GM18868 (cell line): ENCODE results near the gene MVB12B.
"Not testable (repeated sequence)": the region's sequence is repeated elsewhere in the genome, so short reads cannot be mapped to it uniquely, and the experiment has no call there.

Experiments
- ATAC-seq: cut with Tn5 transposase; IDR thresholded peaks from one replicate; pipeline ENCODE4 v1.9.1; 2021; ENCODE audit warnings: mild to moderate bottlenecking, moderate library complexity; ENCODE audit not compliant: unreplicated experiment

MVB12B gene

DNA sequence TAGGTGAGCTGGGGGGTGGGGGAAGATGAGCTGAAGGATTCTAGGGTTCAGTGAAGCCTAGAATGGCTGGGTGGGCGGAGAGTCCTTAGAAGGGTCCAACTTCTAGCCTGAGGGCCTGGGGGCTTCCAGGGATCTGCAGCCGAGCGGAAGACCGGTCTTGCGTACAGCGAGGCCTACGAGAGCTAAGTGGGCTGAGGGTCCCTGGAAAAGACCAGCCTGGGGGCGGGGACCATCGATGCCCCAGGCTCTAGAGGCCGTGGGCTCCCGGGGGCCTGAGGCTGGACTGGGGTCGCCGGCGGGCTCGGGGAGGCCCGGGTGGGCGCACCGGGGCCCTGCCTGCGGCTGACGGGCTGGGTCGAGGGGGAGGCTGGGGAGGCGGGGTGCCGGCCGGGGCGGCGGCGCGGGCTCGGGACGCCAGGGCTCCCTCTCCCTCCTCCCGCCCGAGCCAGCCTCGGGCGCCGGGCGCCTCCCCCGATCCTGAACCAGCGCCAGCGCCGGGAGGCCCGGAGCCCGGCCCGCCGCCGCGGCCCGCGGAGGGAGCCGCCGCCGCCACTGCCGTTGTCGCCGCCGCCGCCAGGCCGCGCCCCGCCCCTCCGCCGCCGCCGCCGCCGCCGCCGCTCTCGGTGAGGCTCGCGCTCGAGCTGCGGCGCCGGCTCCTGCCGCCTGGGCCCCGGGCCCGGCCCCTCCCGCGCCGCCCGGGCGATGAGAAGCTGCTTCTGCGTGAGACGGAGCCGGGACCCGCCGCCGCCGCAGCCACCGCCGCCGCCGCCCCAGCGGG is at the start of gene MVB12B:
MVB12B (plus strand) TSS at position 602 of the 778 bp plus-strand sequence; CDS start at position 703, 101 bp downstream.
- ATAC-seq = no peak

DNA sequence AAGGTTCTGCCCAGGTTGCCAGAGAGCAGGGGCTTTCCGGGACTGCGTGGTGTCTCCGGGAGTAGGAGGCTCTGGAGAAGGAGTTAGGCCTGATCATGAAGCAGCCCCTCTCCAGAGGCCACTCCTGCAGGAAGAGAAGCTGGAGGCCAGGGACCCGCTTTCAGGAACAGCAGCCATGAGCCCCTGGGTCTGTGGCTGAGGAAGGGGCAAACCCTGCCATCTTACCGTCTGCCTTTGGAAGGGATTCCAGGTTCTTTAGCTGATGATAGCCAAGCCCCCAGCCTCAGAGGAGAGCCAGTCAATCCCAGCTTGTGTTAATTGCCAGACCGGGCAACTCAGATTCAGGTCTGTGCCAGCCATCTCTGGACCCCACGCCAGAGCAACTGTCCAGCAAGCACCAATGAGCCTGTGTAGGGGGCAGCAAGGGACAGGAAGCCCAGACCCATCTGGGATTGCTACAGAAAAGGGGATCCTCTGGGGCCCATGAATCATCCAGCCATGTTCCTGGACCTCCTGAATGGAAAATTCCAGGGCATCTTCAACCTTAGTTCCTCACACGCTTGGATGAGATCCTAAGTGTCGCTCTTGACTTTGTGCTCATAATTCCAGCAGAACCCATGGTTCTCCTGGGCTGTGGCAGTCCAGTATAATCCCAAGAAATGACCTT is 42.7 kb upstream of the MVB12B start:
- ATAC-seq = no peak

- not testable (repeated sequence) for ATAC-seq
These were observed 41.0 kb upstream of the MVB12B start for GRCh38 chr9:126285652-126286051.

DNA sequence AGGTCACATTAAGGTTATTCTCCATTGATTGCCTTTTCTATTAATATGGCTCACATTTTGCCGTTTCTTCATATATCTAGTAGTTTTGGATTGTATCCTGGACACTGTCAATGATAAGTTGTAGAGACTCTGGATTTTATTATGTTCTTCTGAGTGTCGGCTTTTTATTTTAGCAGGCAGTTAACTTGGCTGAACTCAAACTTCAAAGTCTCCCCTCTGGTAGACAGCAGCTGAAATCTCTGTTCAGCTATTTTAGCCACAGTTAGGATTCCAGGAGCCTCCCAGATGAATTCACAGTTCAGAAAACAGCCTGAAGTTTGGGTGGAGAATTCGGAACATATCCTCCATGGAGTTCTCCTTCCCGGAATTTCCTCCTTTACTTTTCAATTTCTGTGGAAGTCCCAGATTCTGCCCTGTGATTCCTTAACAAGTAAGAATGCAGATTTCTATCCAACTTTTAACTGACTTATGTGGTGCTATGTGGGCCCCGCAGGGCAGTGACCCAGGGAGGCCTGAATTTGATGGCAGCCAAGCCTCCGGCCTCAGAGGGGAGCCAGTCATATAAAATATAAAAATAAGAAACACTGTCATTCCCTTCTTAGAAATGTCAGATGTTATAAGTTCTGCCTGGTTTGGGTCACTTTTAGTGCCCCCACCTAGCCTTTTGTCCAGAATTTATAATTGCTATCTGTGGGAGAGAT is 39.3 kb upstream of the MVB12B start:
- no peak for ATAC-seq

GRCh38 chr9:126290871-126291270 is 35.8 kb upstream of the MVB12B start:
- no peak for ATAC-seq

GRCh38 chr9:126291925-126292324 is 34.7 kb upstream of the MVB12B start:
- ATAC-seq = no peak

- no peak for ATAC-seq
These were observed 33.7 kb upstream of the MVB12B start for GRCh38 chr9:126292736-126293521.

DNA sequence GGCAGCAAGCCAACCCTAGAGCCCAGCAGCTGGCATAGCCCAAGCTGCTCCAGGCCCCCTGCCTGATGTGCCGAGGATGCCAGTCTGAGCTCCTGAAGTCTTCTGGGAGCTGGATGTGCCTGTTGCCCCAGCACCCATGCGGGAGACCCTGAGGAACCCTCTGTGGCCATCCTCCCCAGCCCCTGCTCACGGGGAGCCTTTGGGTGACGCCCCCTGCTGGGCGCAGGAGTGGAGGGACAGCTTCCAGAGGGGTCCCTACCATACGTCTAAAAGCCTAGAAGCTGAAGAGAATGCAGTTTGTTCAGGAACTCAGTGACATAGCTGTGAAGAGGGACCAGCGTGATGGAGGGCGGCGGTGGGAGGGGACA is 33.1 kb upstream of the MVB12B start:
- no peak for ATAC-seq

- no peak for ATAC-seq
These were observed 32.1 kb upstream of the MVB12B start for GRCh38 chr9:126294331-126295081.

DNA sequence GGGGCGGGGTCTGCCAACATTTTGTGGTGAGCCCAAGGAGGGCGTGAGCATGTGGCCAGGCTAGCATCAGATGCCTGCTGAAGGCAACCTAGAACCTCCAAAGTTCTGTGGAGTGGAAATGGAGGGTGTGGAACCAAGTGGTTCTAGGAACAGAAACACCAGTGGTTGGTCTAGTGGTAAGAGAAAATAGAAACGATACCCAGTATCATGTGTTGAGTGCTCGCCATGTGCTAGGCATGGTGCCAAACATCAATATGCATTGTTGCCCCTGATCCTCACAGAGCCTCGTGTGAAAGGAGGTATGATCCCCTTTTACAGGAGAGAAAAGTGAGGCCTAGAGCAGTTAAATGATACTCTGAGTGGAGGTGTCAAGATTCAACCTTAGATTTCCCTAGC is 31.5 kb upstream of the MVB12B start:
- ATAC-seq = no peak

DNA sequence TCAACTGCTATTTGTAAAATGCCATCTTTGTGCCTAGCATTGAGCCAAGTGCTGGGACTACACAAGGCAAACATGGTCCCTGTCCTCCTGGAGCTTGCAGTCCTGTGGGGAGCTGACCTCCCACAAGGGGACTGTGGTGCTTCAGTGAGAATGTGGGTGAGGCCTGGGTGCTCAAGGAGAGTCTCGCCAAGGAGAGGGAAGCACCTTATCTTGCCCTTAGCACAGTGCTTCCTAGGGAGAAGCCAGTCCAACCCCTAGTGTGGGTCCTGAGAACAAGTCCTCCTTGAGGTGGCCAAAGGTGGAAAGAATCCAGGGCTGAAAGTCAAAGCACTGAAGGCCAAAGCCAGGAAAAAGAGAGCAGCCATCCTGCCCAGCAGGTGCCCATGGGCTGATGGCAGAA is 31.1 kb upstream of the MVB12B start:
- no peak for ATAC-seq

DNA sequence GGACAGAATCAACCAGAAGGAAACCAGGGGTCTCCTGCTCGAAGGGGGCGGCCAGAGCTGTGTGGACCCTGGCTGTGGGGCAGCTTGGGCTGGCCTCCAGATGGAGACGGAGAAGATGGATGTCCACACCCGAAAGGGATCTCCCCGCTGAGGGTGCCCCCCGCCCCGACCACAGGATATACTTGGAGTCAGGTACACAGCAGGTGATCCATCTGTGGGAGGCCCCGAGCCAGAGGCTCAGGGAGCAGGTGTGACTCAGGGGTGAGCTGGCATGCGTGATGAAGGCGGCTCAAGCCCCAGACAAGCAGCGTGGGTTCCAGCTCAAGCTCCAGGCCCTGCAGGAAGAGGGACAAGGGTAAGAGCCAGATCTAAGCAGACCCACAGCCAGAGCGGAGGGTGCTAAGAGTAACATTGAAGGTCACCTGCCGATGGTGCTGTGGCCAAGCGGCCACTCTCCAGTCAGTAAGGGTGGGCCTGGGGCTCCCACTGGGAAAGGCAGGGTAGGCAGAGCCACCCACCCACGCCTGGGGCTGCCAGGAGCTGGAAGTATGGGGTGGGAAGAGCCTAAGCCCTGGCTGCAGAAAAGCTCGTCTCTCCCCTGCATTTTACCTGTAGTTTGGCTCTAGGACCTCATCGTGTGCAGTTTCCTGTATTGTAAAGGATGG is 30.6 kb upstream of the MVB12B start:
- ATAC-seq = no peak

- ATAC-seq = no peak
These were observed 29.9 kb upstream of the MVB12B start for GRCh38 chr9:126296687-126297086.

- no peak for ATAC-seq
These were observed 29.0 kb upstream of the MVB12B start for GRCh38 chr9:126297661-126298060.

- ATAC-seq = no peak
These were observed 28.4 kb upstream of the MVB12B start for GRCh38 chr9:126298063-126298801.

DNA sequence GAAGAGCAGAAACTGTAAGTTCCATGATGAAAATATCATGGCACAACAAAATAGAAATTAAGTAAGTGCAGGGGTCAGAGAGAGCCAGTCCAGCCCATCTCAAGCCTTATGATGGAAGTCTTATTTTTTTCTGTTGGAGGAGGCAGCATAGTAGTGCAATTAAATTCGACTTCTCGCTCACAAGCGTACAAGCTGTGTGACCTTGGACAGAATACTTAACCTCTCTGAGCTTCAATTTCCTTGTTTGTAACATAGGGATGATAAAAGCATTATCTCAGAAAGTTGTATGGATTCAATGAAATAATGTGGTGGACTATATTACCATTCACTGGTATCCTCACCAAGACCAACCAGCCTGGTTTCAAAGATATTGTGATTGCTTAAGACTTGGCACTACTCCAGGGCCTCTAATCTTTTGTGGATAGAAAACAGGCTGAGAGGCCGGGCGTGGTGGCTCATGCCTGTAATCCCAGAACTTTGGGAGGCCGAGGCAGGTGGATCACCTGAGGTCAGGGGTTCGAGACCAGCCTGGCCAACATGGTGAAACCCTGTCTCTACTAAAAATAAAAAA is 26.8 kb upstream of the MVB12B start:
- ATAC-seq = no peak

GRCh38 chr9:126301196-126301595 is 25.4 kb upstream of the MVB12B start:
- ATAC-seq = no peak

DNA sequence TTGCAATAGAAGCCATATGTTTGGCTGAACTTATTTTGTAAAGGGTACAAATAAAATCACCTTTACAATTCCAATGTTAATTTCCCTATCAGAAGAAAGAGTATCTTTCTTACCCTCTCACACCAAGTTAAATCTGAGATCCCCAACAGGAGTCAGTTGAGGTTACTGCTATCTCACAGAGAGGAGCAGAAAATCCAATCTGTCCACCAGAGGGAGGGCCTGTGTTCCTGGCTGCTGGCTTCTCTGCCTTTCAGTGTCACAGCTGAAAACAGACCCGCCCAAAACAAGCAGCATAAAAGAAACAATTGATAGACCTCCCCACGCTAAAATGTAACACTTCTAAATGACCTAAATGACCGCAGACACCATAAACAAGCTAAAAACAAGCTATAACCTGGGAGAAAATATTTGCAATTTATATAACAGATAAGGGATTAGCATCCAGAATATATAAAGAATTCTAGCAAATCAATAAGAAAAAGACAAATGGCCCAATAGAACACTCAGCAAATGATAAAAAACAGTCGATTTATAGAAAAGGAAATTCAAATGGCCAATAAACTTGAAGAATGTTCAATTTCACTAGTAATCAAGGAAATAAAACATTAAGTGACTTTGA is 24.5 kb upstream of the MVB12B start:
- no peak for ATAC-seq
